C4-2B (cell line): ENCODE data around the gene TUBA1A.
"Not testable (repeated sequence)": the region's sequence is repeated elsewhere in the genome, so short reads cannot be mapped to it uniquely, and the experiment has no call there.

Experiments
- H3K27ac ChIP-seq: fragments of 450-650 bp; 2 replicates; pipeline ENCODE4 v1.5.1; 2017
- ZFX ChIP-seq: fragments of 450-650 bp; IDR thresholded peaks from 2 replicates; pipeline ENCODE4 v1.6.1; 2017
- TF ChIP-seq, protein P1 (sequence below): fragments of 450-650 bp; conservative IDR thresholded peaks from 2 replicates; pipeline ENCODE4 v1.5.1; 2017; ENCODE audit warnings: mild to moderate bottlenecking

TUBA1A gene

DNA sequence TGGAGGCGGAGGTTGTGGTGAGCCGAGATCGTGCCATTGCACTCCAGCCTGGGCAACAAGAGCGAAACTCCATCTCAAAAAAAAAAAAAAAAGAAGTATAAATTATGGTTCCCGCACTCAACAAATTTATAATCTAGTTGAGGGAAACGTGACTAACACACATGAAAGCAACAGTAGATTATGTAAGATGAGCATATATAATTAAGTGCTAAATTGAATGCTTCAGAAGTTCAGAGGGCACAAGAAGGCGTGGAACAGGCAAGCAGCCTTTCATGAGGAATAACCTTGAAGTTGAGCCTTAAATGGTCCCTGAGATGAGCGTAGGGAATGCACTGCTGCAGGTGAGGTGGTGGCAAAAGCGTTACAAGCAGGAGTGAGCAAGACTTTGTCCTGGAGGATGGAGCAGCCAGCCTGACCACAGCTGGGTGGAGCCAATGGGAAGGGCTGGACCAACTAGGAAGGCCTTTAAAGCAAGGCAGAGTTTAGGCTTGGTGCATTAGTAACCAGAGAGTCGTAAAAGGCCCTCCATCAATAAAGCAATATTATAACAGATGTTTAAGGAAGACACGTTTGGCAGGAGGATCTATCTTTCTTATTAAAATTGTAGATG is 30.6 kb upstream of the TUBA1A start:
- H3K27ac ChIP-seq, result no peak overlapping the region
- TF ChIP-seq ZFX, result no peak
- TF ChIP-seq, protein P1, sequence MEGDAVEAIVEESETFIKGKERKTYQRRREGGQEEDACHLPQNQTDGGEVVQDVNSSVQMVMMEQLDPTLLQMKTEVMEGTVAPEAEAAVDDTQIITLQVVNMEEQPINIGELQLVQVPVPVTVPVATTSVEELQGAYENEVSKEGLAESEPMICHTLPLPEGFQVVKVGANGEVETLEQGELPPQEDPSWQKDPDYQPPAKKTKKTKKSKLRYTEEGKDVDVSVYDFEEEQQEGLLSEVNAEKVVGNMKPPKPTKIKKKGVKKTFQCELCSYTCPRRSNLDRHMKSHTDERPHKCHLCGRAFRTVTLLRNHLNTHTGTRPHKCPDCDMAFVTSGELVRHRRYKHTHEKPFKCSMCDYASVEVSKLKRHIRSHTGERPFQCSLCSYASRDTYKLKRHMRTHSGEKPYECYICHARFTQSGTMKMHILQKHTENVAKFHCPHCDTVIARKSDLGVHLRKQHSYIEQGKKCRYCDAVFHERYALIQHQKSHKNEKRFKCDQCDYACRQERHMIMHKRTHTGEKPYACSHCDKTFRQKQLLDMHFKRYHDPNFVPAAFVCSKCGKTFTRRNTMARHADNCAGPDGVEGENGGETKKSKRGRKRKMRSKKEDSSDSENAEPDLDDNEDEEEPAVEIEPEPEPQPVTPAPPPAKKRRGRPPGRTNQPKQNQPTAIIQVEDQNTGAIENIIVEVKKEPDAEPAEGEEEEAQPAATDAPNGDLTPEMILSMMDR, result no peak

DNA sequence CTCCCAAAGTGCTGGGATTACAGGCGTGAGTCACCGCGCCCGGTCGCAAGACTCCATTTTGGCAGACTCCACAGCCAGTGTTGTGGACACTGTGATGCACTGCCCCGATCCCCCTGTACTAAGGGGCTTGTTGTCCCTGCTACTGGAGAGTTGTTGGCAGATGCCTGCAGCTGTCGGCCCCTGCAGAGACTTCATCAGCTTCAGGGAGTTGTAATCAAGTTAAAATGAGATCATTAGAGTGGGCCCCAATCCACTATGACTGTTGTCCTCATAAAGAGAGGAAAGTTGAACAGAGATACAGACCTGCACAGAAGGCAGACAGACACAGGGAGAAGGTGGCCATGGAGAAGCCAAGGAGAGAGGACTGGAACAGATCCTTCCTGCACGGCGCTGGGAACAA is 23.7 kb upstream of the TUBA1A start:
- TF ChIP-seq, protein P1, result no peak

DNA sequence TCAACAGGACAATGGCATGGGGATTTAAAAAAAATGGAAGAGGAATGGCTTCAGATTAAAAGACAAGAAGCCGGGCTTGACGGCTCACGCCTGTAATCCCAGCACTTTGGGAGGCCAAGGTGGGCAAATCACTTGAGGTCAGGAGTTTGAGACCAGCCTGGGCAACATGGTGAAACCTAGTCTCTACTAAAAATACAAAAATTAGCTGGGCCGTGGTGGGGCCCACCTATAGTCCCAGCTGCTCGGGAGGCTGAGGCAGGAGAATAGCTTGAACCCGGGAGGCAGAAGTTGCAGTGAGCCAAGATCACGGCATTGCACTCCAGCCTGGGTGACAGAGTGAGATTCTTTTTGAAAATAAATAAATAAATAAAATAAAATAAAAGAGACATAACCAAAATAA is 21.8 kb upstream of the TUBA1A start:
- not testable (repeated sequence) for H3K27ac ChIP-seq

More for the DNA sequence above, 23.7 kb upstream of the TUBA1A start:
- no peak overlapping the region for H3K27ac ChIP-seq

DNA sequence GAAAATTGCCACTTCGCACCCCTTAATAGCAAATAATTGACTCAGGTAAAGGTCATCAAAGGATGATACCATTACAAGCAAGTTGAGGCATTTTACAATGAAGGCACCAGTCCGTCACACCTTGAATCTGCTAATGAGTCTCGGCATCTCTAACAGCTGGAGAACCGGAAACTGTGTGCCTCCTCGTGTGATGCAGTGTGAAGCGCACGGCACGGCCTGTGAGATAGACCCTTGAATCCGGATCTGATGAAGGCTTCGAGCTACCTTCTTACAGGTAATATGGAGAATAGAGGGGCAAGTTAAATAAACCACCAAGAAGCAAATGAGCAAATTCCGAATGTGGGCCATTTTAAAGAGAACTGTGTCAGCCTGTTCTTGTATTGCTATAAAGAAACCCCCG is 19.8 kb upstream of the TUBA1A start:
- no peak for TF ChIP-seq ZFX
- TF ChIP-seq, protein P1, result no peak
- no peak overlapping the region for H3K27ac ChIP-seq

DNA sequence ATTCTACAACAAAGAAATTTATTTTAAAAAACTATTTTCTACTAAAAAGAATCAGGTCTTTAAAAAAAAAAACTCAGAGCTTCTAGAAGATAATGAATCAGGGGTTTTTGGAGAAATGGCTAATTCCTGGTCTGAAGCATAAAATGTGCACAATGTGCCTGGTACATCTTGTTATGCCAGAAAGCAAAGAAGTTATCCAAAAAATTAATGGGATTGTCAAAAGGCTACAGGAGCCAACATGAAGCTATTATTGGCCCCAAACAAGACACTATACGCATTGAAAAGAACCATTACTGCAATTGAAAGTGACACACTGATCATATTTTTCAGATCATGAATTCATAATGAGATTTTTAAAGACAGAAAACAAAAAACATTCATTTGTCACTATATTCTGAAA is 19.3 kb upstream of the TUBA1A start:
- H3K27ac ChIP-seq, result no peak overlapping the region
- TF ChIP-seq ZFX, result no peak
- TF ChIP-seq, protein P1, result no peak

DNA sequence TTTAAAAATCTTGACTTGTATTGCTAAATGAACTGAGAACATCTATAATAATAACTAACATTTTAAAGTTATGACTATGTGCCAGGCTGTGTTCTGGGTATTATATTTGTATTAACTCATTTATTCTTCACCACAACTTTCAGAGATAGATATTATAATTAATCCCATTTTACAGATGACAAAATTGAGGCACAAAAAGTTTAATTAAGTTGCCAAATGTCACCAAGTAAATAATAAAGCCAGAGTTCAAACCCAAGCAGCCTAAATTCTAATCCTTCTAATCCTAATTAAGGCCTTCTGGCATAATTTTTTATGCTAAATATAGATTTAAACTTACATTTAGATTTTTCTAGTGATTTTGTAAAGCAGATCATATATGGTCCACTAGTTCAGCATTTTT is 17.5 kb upstream of the TUBA1A start:
- H3K27ac ChIP-seq, result no peak overlapping the region
- TF ChIP-seq ZFX, result no peak
- TF ChIP-seq, protein P1, result no peak

DNA sequence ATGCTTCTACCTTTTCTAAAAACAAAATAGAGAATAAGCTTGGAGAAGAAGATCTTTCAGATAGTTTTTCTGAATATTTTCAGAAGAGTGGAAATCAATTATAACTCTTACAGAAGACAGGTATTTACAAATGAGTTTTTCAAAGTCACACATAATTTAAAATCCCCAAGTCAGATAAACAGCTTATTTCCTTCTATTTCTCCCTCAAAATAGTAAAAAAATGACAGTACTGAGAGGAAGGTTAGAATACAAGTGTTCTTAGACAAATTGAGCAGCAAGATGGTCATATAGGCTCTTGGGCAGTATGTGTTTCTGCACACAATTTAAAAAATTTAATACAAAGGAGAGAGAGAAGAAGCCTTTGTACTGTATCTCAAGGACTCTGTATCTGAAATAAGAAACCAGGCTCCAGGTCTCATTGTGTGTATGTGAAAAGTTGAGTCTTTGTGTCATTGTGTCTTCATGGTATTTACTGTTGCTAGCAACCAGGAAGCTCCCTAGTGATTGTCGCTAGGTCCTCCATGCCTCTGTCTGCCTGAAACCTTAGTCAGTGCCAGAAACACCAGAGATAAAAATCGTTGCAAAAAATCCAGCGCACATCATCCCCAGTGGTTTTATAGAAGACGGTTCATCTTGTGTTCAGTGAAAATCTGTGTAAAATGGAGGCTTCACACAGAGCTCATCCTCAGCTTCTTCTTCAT is 12.9 kb upstream of the TUBA1A start:
- no peak overlapping the region for H3K27ac ChIP-seq
- TF ChIP-seq ZFX, result no peak
- TF ChIP-seq, protein P1, result no peak

DNA sequence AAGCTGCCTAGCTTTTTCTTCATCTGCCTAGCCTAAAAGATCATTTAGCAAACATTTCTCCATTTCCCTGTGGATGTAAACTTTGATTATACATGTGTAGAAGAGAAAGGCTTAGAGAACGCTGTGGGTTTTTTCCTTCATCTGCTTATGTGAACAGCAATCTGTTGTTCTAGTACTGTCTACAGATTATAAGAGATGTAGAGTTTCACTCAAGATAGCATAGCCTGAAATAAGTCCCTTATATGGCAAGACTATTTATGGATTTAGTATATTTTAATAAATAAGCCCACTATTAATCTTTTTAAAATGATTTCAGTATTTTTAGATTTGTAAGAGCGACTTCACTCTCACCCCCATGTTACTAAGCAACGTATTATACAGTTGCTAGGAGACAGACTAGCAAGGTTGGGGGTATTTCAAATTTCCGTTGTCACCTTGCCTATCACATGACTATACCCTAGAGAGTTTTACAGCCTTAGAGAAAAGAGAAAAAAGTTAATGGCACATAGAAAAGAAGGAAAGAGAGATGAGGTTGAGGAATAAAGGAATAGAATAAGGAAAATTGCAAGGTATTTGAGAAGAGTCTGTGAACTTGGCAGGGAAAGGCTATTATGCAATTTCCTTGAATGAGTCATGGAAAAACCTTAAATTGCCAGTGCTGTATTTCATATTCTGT is 12.2 kb upstream of the TUBA1A start:
- no peak overlapping the region for H3K27ac ChIP-seq
- no peak for TF ChIP-seq ZFX
- TF ChIP-seq, protein P1, result no peak
